Loucy (cell line): ENCODE data around the gene LRBA.

Experiments
- H2AFZ ChIP-seq: fragments of 200-600 bp; sonication (generic); 2 replicates; pipeline ENCODE4 v1.6.0; 2016; ENCODE audit warnings: antibody characterized with exemption, mild to moderate bottlenecking, low read length, moderate library complexity
- H3F3A ChIP-seq: fragments of 200-600 bp; 2 replicates; pipeline ENCODE4 v1.6.0; 2016; ENCODE audit warnings: antibody characterized with exemption, low read depth, mild to moderate bottlenecking
- H3K27me3 ChIP-seq: fragments of 200-600 bp; sonication (generic); 2 replicates; pipeline ENCODE4 v1.6.1; 2014; ENCODE audit warnings: low read length, mild to moderate bottlenecking; ENCODE audit not compliant: insufficient read depth, poor library complexity, severe bottlenecking
- H3K36me3 ChIP-seq: fragments of 200-600 bp; sonication (generic); 2 replicates; pipeline ENCODE4 v1.6.1; 2016; ENCODE audit warnings: low read length; ENCODE audit not compliant: insufficient read depth
- H3K4me1 ChIP-seq: fragments of 200-600 bp; sonication (generic); 2 replicates; pipeline ENCODE4 v1.5.1; 2014; ENCODE audit warnings: low read length, mild to moderate bottlenecking; ENCODE audit not compliant: insufficient read depth, poor library complexity, severe bottlenecking
- H3K4me2 ChIP-seq: fragments of 200-600 bp; sonication (generic); 2 replicates; pipeline ENCODE4 v1.6.0; 2014; ENCODE audit warnings: antibody characterized with exemption, low read length, low read depth, mild to moderate bottlenecking; ENCODE audit not compliant: poor library complexity, severe bottlenecking
- H3K4me3 ChIP-seq: fragments of 200-600 bp; sonication (generic); 2 replicates; pipeline ENCODE4 v1.5.1; 2014; ENCODE audit warnings: low read length, mild to moderate bottlenecking, mixed read lengths; ENCODE audit not compliant: poor library complexity, severe bottlenecking
- H3K79me2 ChIP-seq: fragments of 200-600 bp; sonication (generic); 2 replicates; pipeline ENCODE4 v1.6.1; 2014; ENCODE audit warnings: low read length; ENCODE audit not compliant: insufficient read depth
- H3K9ac ChIP-seq: fragments of 200-600 bp; sonication (generic); 2 replicates; pipeline ENCODE4 v1.6.0; 2014; ENCODE audit warnings: mild to moderate bottlenecking, low read depth, low read length, moderate library complexity; ENCODE audit not compliant: poor library complexity, severe bottlenecking
- H3K9me2 ChIP-seq: fragments of 200-600 bp; sonication (generic); replicated peaks from 2 replicates; pipeline ENCODE4 v1.6.1; 2016; ENCODE audit warnings: low read depth, low read length, mixed read lengths
- H3K9me3 ChIP-seq: fragments of 200-600 bp; sonication (generic); 2 replicates; pipeline ENCODE4 v1.6.1; 2014; ENCODE audit warnings: mild to moderate bottlenecking, antibody characterized with exemption, low read length, low read depth; ENCODE audit not compliant: insufficient read depth
- H4K20me1 ChIP-seq: fragments of 200-600 bp; sonication (generic); 2 replicates; pipeline ENCODE4 v1.6.0; 2014; ENCODE audit warnings: antibody characterized with exemption, low read length, mild to moderate bottlenecking; ENCODE audit not compliant: insufficient read depth, poor library complexity, severe bottlenecking
- CTCF ChIP-seq: fragments of 200-600 bp; sonication (generic); conservative IDR thresholded peaks from 2 replicates; pipeline ENCODE4 v1.5.1; 2014; ENCODE audit warnings: mild to moderate bottlenecking, antibody characterized with exemption, low read length
- EZH2phosphoT487 ChIP-seq: fragments of 200-600 bp; IDR thresholded peaks from 2 replicates; pipeline ENCODE4 v1.6.1; 2018; ENCODE audit warnings: antibody characterized with exemption, mild to moderate bottlenecking, moderate library complexity, borderline replicate concordance

The LRBA gene

GRCh38 chr4:150325872-150326271 lies 689.2 kb downstream of the LRBA start:
- H3K4me3 ChIP-seq, result no peak overlapping the region
- H3K9me2 ChIP-seq, result no peaks in the 10 kb centered on the region
- H4K20me1 ChIP-seq, result no peaks in the 10 kb centered on the region
- H3K79me2 ChIP-seq, result no peaks in the 10 kb centered on the region
- TF ChIP-seq CTCF (no peak), EZH2phosphoT487 (no peak)
- no peak overlapping the region for H3K4me2 ChIP-seq
- peaks cover 6% of the 10 kb centered on the region; the same call in 1 of the 2 replicates for H3K36me3 ChIP-seq
- no peak overlapping the region for H3K9ac ChIP-seq
- H3K4me1 ChIP-seq, result no peaks in the 10 kb centered on the region
- H3F3A ChIP-seq, result no peaks in the 10 kb centered on the region
- no peaks in the 10 kb centered on the region for H3K27me3 ChIP-seq
- no peaks in the 10 kb centered on the region for H3K9me3 ChIP-seq
- no peak overlapping the region for H2AFZ ChIP-seq

GRCh38 chr4:150323406-150324325 lies 691.4 kb downstream of the LRBA start:
- no peak for TF ChIP-seq EZH2phosphoT487
- TF ChIP-seq CTCF, result no peak
- no peak overlapping the region for H3K9ac ChIP-seq
- no peaks in the 10 kb centered on the region for H3K9me3 ChIP-seq
- no peaks in the 10 kb centered on the region for H4K20me1 ChIP-seq
- no peaks in the 10 kb centered on the region for H3K9me2 ChIP-seq
- no peaks in the 10 kb centered on the region for H3K4me1 ChIP-seq
- no peaks in the 10 kb centered on the region for H3F3A ChIP-seq
- no peaks in the 10 kb centered on the region for H3K79me2 ChIP-seq
- no peak overlapping the region for H3K4me2 ChIP-seq
- H2AFZ ChIP-seq, result no peak overlapping the region
- H3K27me3 ChIP-seq, result no peaks in the 10 kb centered on the region
- H3K36me3 ChIP-seq, result peaks cover 6% of the 10 kb centered on the region; the same call in 1 of the 2 replicates
- H3K4me3 ChIP-seq, result no peak overlapping the region

DNA sequence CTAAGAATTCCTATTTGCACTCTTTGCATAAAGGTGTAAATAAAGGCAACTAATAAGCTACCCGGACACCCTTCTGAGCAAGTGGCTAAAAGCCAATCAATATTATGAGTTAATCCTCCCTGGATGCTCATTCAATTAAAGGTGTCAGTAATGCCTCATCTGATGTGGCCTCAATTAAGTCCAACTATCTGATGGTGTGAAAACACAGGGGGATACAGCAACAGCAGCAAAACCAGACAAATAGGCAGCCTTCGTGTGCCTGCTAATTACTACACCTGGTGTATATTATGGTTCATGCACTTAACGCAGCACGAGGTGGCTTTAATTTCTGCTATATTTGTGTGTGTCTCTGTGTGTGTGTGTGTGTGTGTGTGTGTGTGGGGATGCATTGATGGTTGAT lies 692.4 kb downstream of the LRBA start:
- Histone ChIP-seq H3K9ac (no peak overlapping the region), H3K36me3 (peaks cover 6% of the 10 kb centered on the region; the same call in 1 of the 2 replicates), H3K4me3 (no peak overlapping the region), H3K79me2 (no peaks in the 10 kb centered on the region), H3K4me2 (no peak overlapping the region), H3K27me3 (no peaks in the 10 kb centered on the region), H4K20me1 (no peaks in the 10 kb centered on the region), H3F3A (no peaks in the 10 kb centered on the region), H2AFZ (no peak overlapping the region), H3K4me1 (no peaks in the 10 kb centered on the region), H3K9me3 (no peaks in the 10 kb centered on the region), H3K9me2 (no peaks in the 10 kb centered on the region)
- TF ChIP-seq EZH2phosphoT487, result no peak
- TF ChIP-seq CTCF, result no peak
